ENCODE results near the gene RUSC2. TPM values are rescaled to one million over a fixed set of nuclear protein-coding genes. Genes with fewer than 3 reads are reported as not detected.
"Not testable (repeated sequence)": the region's sequence is repeated elsewhere in the genome, so short reads cannot be mapped to it uniquely, and the experiment has no call there.

Gene RUSC2
- polyA plus RNA-seq, 1 donor from 2014 or later: 46.4 TPM

DNA sequence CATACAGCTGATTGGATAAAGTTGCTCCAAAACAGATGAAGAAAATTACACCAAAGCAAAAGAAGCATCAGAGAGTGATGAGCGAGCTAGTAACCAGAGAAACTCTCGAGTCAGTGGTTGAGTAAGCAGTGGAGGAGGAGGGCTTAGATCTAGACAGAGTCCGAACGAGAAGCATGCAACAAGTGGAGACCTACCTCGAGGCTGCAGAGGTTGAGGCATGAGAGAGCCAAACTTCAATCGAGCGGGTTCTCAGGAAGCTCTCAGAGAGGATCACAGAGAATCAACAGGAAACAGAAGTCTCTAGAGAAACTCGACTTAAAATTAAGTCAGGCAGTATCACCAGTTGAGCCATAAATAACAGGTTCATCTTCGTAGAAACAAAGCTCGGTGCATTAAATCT lies 6.1 kb downstream of the RUSC2 start:
- no peaks in the 10 kb centered on the region for H3K9me3 ChIP-seq (ENCODE audit: low read length)
- H3K4me3 ChIP-seq (ENCODE audit: low read length): no peak overlapping the region
- no peak overlapping the region for H3K27ac ChIP-seq (ENCODE audit: low read length)
- no peak overlapping the region for H3K4me2 ChIP-seq (ENCODE audit: low read length)
- no peaks in the 10 kb centered on the region for H3K9me2 ChIP-seq (ENCODE audit: insufficient read depth, low read length)
- no peaks in the 10 kb centered on the region for H3F3A ChIP-seq (ENCODE audit: insufficient read depth, low read length, poor library complexity, severe bottlenecking)
- H4K20me1 ChIP-seq (ENCODE audit: insufficient read depth): no peaks in the 10 kb centered on the region
- no peak overlapping the region for H2AFZ ChIP-seq (ENCODE audit: low read depth, low read length)
- H3K36me3 ChIP-seq (ENCODE audit: insufficient read depth, low read length): no peaks in the 10 kb centered on the region
- no peaks in the 10 kb centered on the region for H3K79me2 ChIP-seq (replicated peaks; ENCODE audit: insufficient read depth, low read length)
- no peaks in the 10 kb centered on the region for H3K27me3 ChIP-seq (ENCODE audit: insufficient read depth, low read depth, low read length)
- no peak overlapping the region for H3K9ac ChIP-seq (ENCODE audit: low read length)
- no peak for TF ChIP-seq RAD21 (conservative IDR thresholded peaks at IDR 0.05)
- TF ChIP-seq MXI1 (conservative IDR thresholded peaks at IDR 0.05; ENCODE audit: poor library complexity, severe bottlenecking): no peak
- no peak for TF ChIP-seq POLR2AphosphoS5 (IDR thresholded peaks at IDR 0.05)
- TF ChIP-seq, protein P1, sequence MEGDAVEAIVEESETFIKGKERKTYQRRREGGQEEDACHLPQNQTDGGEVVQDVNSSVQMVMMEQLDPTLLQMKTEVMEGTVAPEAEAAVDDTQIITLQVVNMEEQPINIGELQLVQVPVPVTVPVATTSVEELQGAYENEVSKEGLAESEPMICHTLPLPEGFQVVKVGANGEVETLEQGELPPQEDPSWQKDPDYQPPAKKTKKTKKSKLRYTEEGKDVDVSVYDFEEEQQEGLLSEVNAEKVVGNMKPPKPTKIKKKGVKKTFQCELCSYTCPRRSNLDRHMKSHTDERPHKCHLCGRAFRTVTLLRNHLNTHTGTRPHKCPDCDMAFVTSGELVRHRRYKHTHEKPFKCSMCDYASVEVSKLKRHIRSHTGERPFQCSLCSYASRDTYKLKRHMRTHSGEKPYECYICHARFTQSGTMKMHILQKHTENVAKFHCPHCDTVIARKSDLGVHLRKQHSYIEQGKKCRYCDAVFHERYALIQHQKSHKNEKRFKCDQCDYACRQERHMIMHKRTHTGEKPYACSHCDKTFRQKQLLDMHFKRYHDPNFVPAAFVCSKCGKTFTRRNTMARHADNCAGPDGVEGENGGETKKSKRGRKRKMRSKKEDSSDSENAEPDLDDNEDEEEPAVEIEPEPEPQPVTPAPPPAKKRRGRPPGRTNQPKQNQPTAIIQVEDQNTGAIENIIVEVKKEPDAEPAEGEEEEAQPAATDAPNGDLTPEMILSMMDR (IDR thresholded peaks at IDR 0.05; ENCODE audit: poor library complexity, severe bottlenecking): no peak
- no peak for TF ChIP-seq EP300 (conservative IDR thresholded peaks at IDR 0.05; ENCODE audit: poor library complexity, severe bottlenecking)
- TF ChIP-seq SMC3 (conservative IDR thresholded peaks at IDR 0.05; ENCODE audit: poor library complexity): no peak

DNA sequence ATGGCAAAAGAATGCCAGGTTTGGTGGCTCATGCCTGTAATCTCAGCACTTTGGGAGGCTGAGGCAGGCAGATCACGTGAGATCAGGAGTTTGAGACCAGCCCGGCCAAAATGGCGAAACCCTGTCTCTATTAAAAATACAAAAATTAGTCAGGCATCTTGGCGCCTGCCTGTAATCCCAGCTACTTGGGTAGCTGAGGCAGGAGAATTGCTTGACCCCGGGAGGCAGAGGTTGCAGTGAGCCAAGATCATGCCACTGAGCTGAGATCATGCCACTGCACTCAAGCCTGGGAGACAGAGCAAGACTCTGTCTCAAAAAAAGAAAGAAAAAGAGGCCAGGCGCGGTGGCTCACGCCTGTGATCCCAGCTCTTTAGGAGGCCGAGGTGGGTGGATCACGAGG lies 8.3 kb downstream of the RUSC2 start:
- not testable (repeated sequence) for H3K9me3 ChIP-seq (ENCODE audit: low read length); H3K27me3 ChIP-seq (ENCODE audit: insufficient read depth, low read depth, low read length); H4K20me1 ChIP-seq (ENCODE audit: insufficient read depth); H3K36me3 ChIP-seq (ENCODE audit: insufficient read depth, low read length); H3K4me2 ChIP-seq (ENCODE audit: low read length); H3F3A ChIP-seq (ENCODE audit: insufficient read depth, low read length, poor library complexity, severe bottlenecking); H3K27ac ChIP-seq (ENCODE audit: low read length); H3K79me2 ChIP-seq (replicated peaks; ENCODE audit: insufficient read depth, low read length); H3K4me3 ChIP-seq (ENCODE audit: low read length); H2AFZ ChIP-seq (ENCODE audit: low read depth, low read length); H3K9ac ChIP-seq (ENCODE audit: low read length); H3K9me2 ChIP-seq (ENCODE audit: insufficient read depth, low read length)

- Histone ChIP-seq H3F3A (ENCODE audit: insufficient read depth, low read length, poor library complexity, severe bottlenecking) (no peaks in the 10 kb centered on the region), H3K27me3 (ENCODE audit: insufficient read depth, low read depth, low read length) (no peaks in the 10 kb centered on the region), H3K4me3 (ENCODE audit: low read length) (no peak overlapping the region), H3K9me3 (ENCODE audit: low read length) (no peaks in the 10 kb centered on the region), H3K9me2 (ENCODE audit: insufficient read depth, low read length) (no peaks in the 10 kb centered on the region), H4K20me1 (ENCODE audit: insufficient read depth) (no peaks in the 10 kb centered on the region), H3K9ac (ENCODE audit: low read length) (no peak overlapping the region), H3K4me2 (ENCODE audit: low read length) (no peak overlapping the region), H3K36me3 (ENCODE audit: insufficient read depth, low read length) (no peaks in the 10 kb centered on the region), H3K27ac (ENCODE audit: low read length) (no peak overlapping the region), H3K79me2 (replicated peaks; ENCODE audit: insufficient read depth, low read length) (no peaks in the 10 kb centered on the region), H2AFZ (ENCODE audit: low read depth, low read length) (no peak overlapping the region)
- TF ChIP-seq, protein P2, sequence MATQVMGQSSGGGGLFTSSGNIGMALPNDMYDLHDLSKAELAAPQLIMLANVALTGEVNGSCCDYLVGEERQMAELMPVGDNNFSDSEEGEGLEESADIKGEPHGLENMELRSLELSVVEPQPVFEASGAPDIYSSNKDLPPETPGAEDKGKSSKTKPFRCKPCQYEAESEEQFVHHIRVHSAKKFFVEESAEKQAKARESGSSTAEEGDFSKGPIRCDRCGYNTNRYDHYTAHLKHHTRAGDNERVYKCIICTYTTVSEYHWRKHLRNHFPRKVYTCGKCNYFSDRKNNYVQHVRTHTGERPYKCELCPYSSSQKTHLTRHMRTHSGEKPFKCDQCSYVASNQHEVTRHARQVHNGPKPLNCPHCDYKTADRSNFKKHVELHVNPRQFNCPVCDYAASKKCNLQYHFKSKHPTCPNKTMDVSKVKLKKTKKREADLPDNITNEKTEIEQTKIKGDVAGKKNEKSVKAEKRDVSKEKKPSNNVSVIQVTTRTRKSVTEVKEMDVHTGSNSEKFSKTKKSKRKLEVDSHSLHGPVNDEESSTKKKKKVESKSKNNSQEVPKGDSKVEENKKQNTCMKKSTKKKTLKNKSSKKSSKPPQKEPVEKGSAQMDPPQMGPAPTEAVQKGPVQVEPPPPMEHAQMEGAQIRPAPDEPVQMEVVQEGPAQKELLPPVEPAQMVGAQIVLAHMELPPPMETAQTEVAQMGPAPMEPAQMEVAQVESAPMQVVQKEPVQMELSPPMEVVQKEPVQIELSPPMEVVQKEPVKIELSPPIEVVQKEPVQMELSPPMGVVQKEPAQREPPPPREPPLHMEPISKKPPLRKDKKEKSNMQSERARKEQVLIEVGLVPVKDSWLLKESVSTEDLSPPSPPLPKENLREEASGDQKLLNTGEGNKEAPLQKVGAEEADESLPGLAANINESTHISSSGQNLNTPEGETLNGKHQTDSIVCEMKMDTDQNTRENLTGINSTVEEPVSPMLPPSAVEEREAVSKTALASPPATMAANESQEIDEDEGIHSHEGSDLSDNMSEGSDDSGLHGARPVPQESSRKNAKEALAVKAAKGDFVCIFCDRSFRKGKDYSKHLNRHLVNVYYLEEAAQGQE (IDR thresholded peaks at IDR 0.05; ENCODE audit: borderline replicate concordance): no peak
- TF ChIP-seq POLR2AphosphoS5 (IDR thresholded peaks at IDR 0.05) (no peak), RAD21 (conservative IDR thresholded peaks at IDR 0.05) (no peak), EP300 (conservative IDR thresholded peaks at IDR 0.05; ENCODE audit: poor library complexity, severe bottlenecking) (no peak), TAF1 (IDR thresholded peaks at IDR 0.05; ENCODE audit: low read depth) (no peak), EZH2 (IDR thresholded peaks at IDR 0.05; ENCODE audit: borderline replicate concordance, insufficient read depth, low read length, poor library complexity, severe bottlenecking) (no peak), SMC3 (conservative IDR thresholded peaks at IDR 0.05; ENCODE audit: poor library complexity) (no peak), MXI1 (conservative IDR thresholded peaks at IDR 0.05; ENCODE audit: poor library complexity, severe bottlenecking) (no peak)
- TF ChIP-seq, protein P1 (IDR thresholded peaks at IDR 0.05; ENCODE audit: poor library complexity, severe bottlenecking): no peak
Observed at GRCh38 chr9:35499029-35499700, 9.3 kb downstream of the RUSC2 start.

All from neural cell (in vitro differentiated cells).